Stimulated activated CD4-positive, alpha-beta T cell treated with anti-CD3 and anti-CD28 coated beads, Interleukin-2, amount 100 ng/mL, for 24 hours (primary cell): ENCODE results near the gene KDM4B.
"Not testable (repeated sequence)": the region's sequence is repeated elsewhere in the genome, so short reads cannot be mapped to it uniquely, and the experiment has no call there.

Experiments used
- DNase-seq, 2 donors: peaks; one replicate each; pipeline ENCODE4 v3.0.0-alpha.2; 2020

Gene KDM4B

GRCh38 chr19:5186293-5187050 lies 217.6 kb downstream of the KDM4B start:
- no peak for DNase-seq

- DNase-seq = no peak
Observed at GRCh38 chr19:5188548-5189317, 219.8 kb downstream of the KDM4B start.

GRCh38 chr19:5189318-5189607 lies 220.3 kb downstream of the KDM4B start:
- no peak for DNase-seq

- no peak for DNase-seq
Observed at GRCh38 chr19:5191091-5191490, 222.2 kb downstream of the KDM4B start.

- DNase-seq = no peak
Observed at GRCh38 chr19:5192568-5192967, 223.7 kb downstream of the KDM4B start.

- no peak for DNase-seq
Observed at GRCh38 chr19:5193192-5193591, 224.3 kb downstream of the KDM4B start.

- DNase-seq = no peak
Observed at GRCh38 chr19:5194641-5195040, 225.7 kb downstream of the KDM4B start.

- DNase-seq = not testable (repeated sequence)
Observed at GRCh38 chr19:5195587-5195986, 226.7 kb downstream of the KDM4B start.

- DNase-seq = no peak
Observed at GRCh38 chr19:5196832-5197231, 227.9 kb downstream of the KDM4B start.

- DNase-seq = no peak
Observed at GRCh38 chr19:5200844-5201243, 231.9 kb downstream of the KDM4B start.

- DNase-seq = no peak
Observed at GRCh38 chr19:5202553-5202952, 233.6 kb downstream of the KDM4B start.
